Femur (tissue), 1 donor: ENCODE results near the gene ACTR1A.
"Not testable (repeated sequence)": the region's sequence is repeated elsewhere in the genome, so short reads cannot be mapped to it uniquely, and the experiment has no call there.

ENCODE experiments used
- DNase-seq: peaks from one replicate; pipeline ENCODE4 v3.0.0-alpha.2; 2017

ACTR1A gene

GRCh38 chr10:102502337-102503151, at the start of gene ACTR1A:
TSS of gene ACTR1A (minus strand) at chr10:102502712. CDS start at chr10:102502647, 65 bp downstream.
- DNase-seq: peak; percentile 98

DNA sequence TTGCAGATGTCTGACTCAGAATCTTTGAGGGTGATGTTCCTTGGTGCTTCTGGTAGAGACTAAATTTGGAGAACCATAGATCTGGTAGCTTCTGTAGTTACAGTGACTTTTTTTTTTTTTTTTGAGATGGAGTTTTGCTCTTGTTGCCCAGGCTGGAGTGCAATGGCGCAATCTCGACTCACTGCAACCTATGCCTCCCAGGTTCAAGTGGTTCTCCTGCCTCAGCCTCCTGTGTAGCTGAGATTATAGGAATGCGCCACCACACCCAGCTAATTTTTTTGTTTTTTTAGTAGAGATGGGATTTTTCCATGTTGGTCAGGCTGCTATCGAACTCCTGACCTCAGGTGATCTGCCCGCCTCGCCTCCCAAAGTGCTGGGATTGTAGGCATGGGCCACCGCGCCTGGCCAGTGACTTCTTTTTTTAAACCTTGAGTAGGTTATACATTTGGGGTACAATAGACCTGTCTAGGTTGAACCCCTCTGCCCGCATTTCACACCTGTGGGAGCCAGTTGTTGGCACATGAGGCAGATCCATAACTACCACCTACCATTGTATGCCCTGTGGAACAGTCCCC, 48.2 kb upstream of the ACTR1A start:
- no peak for DNase-seq

DNA sequence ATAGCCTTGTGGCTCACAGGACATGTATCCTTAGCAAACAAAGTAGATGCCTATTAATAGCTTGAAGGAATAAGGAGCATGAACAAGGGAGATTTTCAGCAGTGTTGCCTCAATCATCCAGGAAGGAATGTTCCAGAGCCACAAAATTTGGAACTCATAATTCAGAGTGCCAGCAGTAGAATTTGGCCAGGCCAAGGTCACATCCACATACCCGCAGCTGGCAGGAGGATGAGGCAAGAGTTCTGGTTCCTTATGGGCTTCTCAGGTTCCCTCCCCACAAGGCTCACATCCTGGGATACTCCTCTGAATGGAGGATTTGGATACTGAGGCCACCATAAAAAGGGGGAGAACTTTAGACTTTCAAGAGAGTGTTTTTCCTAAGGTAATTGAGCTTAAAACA, 47.0 kb upstream of the ACTR1A start:
- no peak for DNase-seq

GRCh38 chr10:102546606-102547320, 44.3 kb upstream of the ACTR1A start:
- no peak for DNase-seq

GRCh38 chr10:102545997-102546396, 43.5 kb upstream of the ACTR1A start:
- no peak for DNase-seq

- no peak for DNase-seq
Measured at GRCh38 chr10:102545265-102545871, 42.9 kb upstream of the ACTR1A start.

- DNase-seq: no peak
Measured at GRCh38 chr10:102542800-102543418, 40.4 kb upstream of the ACTR1A start.

DNA sequence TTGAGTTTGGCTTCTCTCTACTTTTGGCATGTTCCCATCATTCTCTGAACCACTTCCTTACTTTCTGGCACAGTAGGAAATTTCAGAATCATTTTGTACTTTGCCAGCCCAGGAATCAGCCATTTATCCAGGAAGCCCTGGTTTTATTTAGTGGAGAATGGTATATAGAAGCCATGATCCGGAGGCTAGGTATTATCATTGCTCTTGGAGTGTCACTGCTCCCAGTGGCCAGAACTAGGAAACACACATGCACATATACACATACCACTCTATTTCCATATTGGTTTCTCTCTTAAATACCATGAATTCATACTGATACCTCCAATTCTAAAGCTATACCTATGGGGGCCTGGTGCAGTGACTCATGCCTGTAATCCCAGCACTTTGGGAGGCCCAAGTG, 37.5 kb upstream of the ACTR1A start:
- no peak for DNase-seq

GRCh38 chr10:102538811-102539210, 36.3 kb upstream of the ACTR1A start:
- DNase-seq: no peak

- DNase-seq: no peak
Measured at GRCh38 chr10:102537948-102538347, 35.4 kb upstream of the ACTR1A start.

DNA sequence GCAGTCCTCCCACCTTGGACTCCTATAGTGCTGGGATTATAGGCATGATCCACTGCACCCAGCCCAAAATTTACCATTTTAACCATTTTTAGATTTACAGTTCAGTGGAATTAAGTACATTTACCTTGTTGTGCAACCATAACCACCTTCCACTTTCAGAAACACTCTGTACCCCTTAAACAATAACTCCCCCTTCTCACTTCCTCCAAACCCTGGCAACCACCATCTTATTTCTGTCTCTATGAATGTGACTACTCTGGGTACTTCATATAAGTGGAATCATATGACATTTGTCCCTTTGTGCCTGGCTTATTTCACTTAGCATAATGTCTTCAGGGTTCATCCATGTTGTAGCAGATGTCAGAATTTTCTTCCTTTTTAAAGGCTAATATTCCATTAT, 34.9 kb upstream of the ACTR1A start:
- no peak for DNase-seq

DNA sequence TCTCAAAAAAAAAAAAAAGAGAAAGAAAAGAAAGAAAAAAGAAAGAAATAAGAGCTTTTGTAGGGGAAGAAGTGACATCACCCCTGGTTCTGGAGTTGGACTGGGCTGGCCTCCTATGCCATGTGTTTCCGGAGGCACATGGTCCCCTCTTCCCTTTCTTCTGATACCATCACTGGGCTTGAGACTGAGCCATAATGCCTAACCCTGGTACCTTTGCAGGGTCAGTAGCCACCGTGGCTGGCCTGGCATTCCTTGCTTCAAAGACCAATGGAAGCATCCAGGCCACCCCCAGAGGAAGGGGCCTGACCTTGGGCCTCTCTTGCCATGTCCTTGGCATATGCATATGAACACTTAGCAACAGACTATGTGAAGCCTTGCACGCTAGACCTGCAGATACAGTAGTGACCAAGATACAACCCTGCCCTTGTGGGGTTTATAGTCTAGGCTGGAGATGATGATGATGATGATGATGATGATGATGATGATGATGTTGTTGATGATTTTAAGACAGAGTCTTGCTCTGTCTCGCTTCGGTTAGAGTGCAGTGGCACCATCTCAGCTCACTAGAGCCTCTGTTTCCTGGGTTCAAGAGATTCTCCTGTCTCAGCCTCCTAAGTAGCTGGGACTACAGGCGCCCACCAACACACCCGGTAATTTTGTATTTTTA, 33.1 kb upstream of the ACTR1A start:
- DNase-seq: no peak

- not testable (repeated sequence) for DNase-seq
Measured at GRCh38 chr10:102534966-102535365, 32.5 kb upstream of the ACTR1A start.

- DNase-seq: no peak
Measured at GRCh38 chr10:102534333-102534732, 31.8 kb upstream of the ACTR1A start.

GRCh38 chr10:102527546-102527945, 25.0 kb upstream of the ACTR1A start:
- no peak for DNase-seq

- DNase-seq: no peak
Measured at GRCh38 chr10:102524746-102525145, 22.2 kb upstream of the ACTR1A start.

GRCh38 chr10:102523250-102524029, 20.9 kb upstream of the ACTR1A start:
- no peak for DNase-seq

DNA sequence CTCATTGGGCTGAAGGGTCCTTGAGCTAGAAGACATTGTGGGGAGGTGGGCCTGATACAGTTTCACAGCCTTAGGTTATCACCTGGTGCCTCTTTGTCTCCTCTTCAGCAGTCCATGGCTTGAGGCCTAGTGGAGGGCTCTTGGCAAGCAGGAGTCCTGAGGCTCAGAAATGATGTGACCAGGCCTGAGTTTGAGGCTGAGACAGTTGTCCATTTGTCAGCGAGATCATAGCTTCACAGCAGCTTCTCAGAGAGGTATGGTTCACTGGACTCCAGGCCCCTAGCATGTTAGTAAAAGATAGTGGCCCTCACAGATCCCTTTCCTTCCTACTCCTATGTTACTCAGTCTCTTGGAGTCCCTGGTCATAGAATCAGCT, 20.4 kb upstream of the ACTR1A start:
- DNase-seq: no peak

DNA sequence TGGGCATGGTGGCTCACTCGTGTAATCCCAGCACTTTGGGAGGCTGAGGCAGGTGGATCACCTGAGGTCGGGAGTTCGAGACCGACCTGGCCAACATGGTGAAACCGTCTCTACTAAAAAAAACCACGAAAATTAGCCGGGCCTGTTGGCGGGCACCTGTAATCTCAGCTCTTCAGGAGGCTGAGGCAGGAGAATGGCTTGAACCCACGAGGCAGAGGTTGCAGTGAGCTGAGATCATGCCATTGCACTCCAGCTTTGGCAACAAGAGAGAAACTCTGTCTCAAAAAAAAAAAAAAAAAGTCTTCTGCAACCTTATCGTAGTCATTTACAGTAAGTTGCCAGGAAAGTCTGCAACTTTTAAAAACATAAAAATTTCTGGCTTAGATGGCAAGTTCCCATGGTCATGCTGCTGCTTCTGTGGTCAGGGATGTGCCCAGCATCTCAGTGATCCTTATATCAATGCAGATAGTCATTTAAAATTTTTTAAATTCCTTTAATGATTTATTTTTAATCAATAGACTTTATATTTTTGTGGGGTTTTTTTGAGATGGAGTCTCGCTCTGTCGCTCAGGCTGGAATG, 16.8 kb upstream of the ACTR1A start:
- no peak for DNase-seq

GRCh38 chr10:102517553-102517952, 15.0 kb upstream of the ACTR1A start:
- DNase-seq: no peak

DNA sequence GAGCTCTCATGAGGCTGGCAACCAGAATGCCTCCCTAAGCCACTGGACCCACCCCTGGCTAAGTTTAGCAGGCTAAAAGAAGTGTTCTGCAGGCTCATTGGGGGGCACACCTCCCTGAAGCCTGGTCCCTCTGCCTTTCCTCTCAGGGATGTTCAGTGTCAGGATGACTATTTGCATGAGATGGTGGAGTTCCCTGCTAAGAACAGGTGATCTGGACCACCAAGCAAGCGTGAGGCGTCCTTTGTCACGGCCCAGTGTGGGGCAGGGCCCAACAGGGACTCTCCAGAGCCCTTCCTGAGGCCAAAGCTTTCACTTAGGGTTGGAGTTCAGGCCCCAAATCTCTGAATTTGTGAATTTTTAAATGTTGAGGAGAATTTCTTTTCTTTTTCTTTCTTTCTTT, 13.2 kb upstream of the ACTR1A start:
- no peak for DNase-seq
